ENCODE measurements around the gene KIAA0232.

- no peak for TF ChIP-seq BACH1 (IDR thresholded peaks at IDR 0.05; ENCODE audit: borderline replicate concordance)
- no peak for TF ChIP-seq JUND (IDR thresholded peaks at IDR 0.05; ENCODE audit: low read depth, low read length)
- TF ChIP-seq STAT3 (IDR thresholded peaks at IDR 0.05; ENCODE audit: low read depth, low read length) = no peak
- TF ChIP-seq EP300 (IDR thresholded peaks at IDR 0.05; ENCODE audit: borderline replicate concordance in 1 of 2, control insufficient read depth in 1 of 2, low read depth in 2 of 2, low read length in 2 of 2) = no peak
- TF ChIP-seq CTCF (IDR thresholded peaks at IDR 0.05 in 2 of 3, conservative IDR thresholded peaks at IDR 0.05 in 1 of 3; ENCODE audit: control insufficient read depth in 2 of 3, extremely low read depth in 1 of 3, insufficient read depth in 1 of 3, low read depth in 3 of 3, low read length in 3 of 3) = no peak
- no peak for TF ChIP-seq POLR2A (IDR thresholded peaks at IDR 0.05; ENCODE audit: low read depth, low read length)
- TF ChIP-seq USF1 (IDR thresholded peaks at IDR 0.05; ENCODE audit: borderline replicate concordance, extremely low read length, insufficient read depth, low read depth, low read length) = no peak
- no peak for TF ChIP-seq CHD2 (IDR thresholded peaks at IDR 0.05; ENCODE audit: borderline replicate concordance, low read depth, low read length)
- TF ChIP-seq ZSCAN29 (IDR thresholded peaks at IDR 0.05) = no peak
- no peak for TF ChIP-seq CEBPB (IDR thresholded peaks at IDR 0.05; ENCODE audit: borderline replicate concordance in 1 of 2, low read depth in 2 of 2, low read length in 2 of 2)
- no peak for TF ChIP-seq CREB1 (IDR thresholded peaks at IDR 0.05; ENCODE audit: low read depth)
- TF ChIP-seq NRF1 (conservative IDR thresholded peaks at IDR 0.05; ENCODE audit: low read depth, low read length) = no peak
Measured at GRCh38 chr4:6929812-6930464, 147.4 kb downstream of the KIAA0232 start.

Data from GM12878 (cell line).